GF-D8 (cell line): ENCODE results near the gene COL11A2.

ENCODE experiments used
- DNase-seq: peaks from one replicate; lab custom pipeline; 2025; lab: John Stamatoyannopoulos, UW

COL11A2 gene

DNA sequence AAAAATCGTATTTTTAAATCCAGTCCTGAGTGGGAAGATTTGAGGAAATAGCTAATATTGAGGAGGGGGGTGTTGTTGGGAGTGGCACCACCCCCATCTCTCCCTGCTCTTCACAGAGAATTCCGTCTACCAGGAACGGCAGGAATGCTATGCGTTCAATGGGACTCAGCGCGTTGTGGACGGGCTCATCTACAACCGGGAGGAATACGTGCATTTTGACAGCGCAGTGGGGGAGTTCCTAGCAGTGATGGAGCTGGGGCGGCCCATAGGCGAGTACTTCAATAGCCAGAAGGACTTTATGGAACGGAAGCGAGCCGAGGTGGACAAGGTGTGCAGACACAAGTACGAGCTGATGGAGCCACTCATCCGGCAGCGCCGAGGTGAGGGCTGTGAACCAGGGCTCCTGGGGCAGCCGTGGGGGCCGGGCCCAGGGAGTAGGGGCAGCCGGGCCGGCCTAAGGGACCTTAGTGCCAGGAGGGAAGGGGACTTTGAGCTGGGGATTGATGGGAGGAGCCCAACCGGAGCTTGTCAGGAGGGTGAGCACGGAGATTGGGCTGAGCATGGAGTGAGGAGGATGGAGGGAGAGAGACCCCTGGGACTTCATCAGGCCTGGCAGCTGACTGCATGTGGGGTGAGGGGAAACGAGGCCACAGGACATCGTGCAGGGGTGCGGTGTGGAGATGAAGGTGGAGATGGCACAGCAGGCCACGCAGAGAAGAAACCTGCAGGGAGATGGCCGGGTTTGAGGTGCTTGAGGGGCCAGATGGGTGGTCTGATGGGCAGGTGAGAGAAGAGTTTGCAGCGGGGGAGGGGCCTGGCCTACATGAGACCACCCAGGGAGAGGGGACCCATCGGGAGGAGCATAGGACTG, 75.2 kb downstream of the COL11A2 start:
- no peak for DNase-seq

DNA sequence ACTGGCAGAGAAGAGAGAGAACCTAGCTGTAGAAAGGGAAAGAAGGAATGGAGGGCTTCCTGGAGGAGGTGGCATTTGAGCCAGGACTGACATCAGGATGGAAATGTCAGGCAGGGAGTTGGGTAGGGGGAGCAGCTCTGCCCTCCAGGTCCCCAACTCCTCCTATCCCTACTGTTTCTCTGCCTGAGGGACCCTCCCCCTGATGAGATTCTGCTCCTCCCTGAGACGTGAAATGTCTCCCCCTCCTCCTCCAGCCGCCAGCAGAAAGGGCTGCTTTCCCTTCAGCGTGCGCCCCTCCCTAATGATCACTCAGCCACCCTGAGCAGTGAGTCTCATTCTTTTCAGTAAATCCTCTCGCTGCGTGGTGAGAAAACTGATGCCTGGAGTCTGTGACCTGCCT, 75.8 kb downstream of the COL11A2 start:
- no peak for DNase-seq

DNA sequence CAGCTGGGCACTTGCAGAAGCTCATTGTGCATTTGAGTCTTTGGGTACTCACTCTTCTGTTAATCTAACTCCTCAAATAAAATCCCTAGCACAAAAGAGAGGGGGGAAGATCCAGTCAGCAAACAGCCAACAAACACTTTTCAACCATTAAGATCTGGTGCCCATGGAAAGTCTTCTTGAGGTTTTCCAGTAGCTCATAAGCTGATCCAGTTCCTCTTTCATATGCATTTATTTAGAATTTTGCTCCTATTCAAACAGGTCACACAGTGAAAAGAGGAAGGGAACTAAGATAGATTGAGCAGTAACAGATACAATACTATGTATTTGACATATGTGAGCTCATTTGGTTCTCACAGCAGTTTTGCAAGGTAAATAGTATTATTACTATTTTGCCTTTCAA, 77.9 kb downstream of the COL11A2 start:
- DNase-seq, result no peak

DNA sequence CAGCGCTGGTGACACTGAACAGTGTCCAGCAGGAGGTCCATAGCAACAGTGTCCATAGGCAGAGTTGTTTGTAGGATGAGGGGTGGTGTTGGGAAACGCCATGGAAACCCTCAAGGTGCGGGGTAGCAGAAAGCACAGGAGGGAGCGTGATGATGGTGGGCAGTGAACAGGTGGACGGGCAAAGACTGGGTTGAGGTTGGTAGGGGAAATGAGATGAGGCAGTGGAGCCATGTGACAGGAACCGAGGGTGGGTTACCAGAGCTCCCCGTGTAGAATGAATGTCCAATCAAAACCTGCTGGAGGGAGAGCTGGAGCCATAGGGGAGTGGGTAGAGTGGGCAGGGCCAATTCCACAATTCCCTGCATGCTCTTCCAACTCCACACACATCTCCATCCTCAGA, 78.5 kb downstream of the COL11A2 start:
- no peak for DNase-seq
